HG02973 (cell line): ENCODE results near the gene YWHAG.
"Not testable (repeated sequence)": the region's sequence is repeated elsewhere in the genome, so short reads cannot be mapped to it uniquely, and the experiment has no call there.

ENCODE experiments used
- ATAC-seq: cut with Tn5 transposase; IDR thresholded peaks from one replicate; pipeline ENCODE4 v1.9.1; 2021; ENCODE audit warnings: moderate library complexity; ENCODE audit not compliant: unreplicated experiment

Gene YWHAG

DNA sequence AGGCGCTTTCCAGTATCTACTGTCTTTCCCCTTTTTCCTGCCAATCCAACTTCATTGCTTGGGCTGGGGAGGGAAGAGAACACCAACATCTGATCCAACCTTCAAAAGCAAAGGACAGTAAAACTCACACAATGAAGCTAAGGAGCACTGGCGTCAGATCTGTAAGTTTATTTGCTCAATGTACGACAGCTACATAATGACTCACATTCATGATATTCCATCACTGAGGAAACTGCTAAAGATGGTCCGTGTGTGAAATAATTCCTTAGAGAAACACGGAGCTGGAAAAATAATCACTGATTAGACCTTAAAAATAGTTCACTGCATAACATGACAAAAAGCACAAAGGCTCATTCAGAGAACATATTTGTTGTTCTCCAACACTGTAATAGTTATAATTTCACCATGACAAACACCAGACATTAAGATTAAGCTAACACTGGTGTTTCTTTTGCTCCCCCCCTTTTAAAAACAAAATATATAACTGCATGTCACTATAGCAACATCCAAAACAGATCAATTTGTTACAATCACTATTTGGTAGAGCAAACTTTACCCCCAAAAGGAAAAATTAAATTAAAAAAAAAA is 32.1 kb downstream of the YWHAG start:
- no peak for ATAC-seq

GRCh38 chr7:76325811-76326210 is 33.0 kb downstream of the YWHAG start:
- ATAC-seq, result no peak

DNA sequence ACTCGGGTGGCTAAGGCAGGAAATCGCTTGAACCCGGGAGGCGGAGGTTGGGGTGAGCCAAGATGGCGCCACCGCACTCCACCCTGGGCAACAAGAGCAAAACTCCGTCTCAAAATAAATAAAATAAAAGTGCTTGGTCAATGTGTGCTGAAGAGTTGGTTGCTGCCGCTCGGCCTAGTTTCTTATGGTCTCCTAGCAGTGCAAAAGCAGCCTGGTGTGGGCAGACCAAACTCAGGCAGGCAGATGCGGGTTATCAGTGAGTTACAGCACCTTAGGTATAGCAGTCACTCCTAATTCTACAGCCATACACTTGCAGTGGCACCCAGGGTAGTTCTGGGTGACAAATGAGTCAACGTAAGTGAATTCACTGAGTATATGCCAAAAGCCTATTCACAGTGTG is 33.7 kb downstream of the YWHAG start:
- ATAC-seq, result no peak

- peak; percentile 45 for ATAC-seq
These were observed 40.1 kb downstream of the YWHAG start for GRCh38 chr7:76318488-76319353.

DNA sequence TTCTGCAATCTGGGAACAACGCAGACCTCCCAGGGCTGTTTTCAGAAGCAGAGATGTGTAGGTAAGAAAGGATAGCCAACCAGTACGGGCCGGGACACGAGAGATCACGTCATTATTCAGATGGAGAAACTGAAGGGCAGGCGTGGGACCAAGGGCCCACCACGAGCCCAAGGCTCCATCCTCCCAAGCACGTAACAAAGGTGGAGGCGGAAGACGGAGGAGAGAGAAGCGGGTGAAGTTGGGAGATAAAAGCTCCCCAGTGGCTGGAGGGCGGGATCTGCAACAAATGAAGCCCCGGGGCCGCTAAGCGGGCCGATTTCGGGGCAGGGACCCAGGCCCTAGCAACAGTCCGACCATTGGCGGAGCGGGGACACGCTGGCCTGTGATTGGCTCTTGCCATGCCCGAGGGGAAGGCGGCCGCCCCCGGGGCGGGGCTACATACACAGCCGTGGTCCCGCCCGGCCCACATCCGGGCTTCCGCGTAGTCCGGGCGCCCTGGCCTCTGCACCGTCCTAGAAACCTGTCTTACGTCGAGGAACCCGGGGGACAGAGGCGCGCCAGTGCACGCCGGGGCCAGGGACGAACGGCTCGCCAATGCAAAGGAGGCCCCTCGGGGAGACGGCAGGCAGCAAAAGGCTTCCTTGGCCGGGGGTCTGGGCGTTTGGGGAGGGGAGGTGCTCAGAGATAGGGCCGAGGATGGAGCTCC is 40.9 kb downstream of the YWHAG start:
- ATAC-seq, result peak; percentile 87

GRCh38 chr7:76316984-76317781 is 41.6 kb downstream of the YWHAG start:
- ATAC-seq, result no peak

- no peak for ATAC-seq
These were observed 43.4 kb downstream of the YWHAG start for GRCh38 chr7:76315364-76315763.

GRCh38 chr7:76314740-76315139 is 44.1 kb downstream of the YWHAG start:
- not testable (repeated sequence) for ATAC-seq

DNA sequence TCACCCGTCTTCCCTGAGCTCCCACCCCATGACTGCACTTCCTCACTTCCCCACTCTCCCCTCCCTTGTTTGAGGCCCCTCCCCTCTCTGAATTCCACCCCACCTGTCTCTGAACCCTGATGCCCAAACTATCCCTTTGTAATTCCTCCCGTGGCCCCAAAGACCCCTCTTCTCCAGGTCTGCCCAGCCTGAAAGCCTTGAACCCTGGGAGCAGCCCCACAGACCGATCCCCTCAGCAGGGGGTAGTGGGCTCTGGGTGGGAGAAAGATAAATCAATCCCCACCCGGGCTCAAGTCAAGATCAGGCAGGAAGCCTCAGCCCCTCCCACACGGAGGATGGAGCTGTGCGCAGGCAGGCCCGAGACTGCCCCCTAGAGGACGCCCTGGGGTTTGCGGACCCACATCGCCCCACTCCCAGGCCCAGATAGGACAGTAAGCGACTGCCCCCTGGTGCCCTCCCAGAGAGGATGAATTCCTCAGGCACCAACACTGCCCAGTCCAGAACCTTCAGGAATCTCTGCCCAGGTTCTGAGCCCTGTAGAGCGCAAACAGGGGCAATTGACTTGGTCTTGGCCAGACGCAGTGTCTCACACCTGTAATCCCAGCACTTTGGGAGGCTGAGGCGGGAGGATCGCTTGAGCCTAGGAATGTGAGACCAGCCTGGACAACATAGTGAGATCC is 44.6 kb downstream of the YWHAG start:
- peak; percentile 38 for ATAC-seq

- ATAC-seq, result not testable (repeated sequence)
These were observed 47.0 kb downstream of the YWHAG start for GRCh38 chr7:76311838-76312237.

GRCh38 chr7:76310102-76310957 is 48.5 kb downstream of the YWHAG start:
- no peak for ATAC-seq

DNA sequence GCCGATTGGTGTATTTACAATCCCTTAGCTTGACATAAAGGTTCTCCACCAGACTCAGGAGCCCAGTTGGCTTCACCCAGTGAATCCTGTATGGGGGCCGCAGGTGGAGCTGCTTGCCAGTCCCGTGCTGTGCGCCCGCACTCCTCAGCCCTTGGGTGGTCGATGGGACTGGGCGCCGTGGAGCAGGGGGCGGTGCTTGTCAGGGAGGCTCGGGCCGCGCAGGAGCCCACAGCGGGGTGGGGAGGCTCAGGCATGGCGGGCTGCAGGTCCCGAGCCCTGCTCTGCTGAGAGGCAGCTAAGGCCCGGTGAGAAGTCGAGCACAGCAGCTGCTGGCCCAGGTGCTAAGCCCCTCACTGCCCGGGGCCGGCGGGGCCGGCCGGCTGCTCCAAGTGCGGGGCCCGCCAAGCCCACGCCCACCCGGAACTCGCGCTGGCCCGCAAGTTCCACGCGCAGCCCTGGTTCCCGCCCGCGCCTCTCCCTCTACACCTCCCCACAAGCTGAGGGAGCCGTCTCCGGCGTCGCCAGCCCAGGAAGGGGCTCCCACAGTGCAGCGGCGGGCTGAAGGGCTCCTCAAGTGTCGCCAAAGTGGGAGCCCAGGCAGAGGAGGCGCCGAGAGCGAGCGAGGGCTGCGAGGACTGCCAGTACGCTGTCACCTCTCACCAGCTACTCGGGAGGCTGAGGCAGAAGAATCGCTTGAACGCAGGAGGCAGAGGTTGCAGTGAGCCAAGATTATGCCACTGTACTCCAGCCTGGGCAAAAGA is 49.3 kb downstream of the YWHAG start:
- ATAC-seq, result not testable (repeated sequence)

GRCh38 chr7:76308874-76309273 is 49.9 kb downstream of the YWHAG start:
- not testable (repeated sequence) for ATAC-seq

GRCh38 chr7:76304888-76305375 is 53.9 kb downstream of the YWHAG start:
- ATAC-seq, result no peak

- no peak for ATAC-seq
These were observed 55.3 kb downstream of the YWHAG start for GRCh38 chr7:76303202-76304147.

GRCh38 chr7:76302347-76303201 is 56.2 kb downstream of the YWHAG start, which contains the start of gene HSPB1:
Gene HSPB1 (plus strand): TSS chr7:76302673. CDS start chr7:76302713, 40 bp downstream.
- peak; percentile 41 for ATAC-seq
